Left ventricle myocardium inferior (tissue), 1 donor: ENCODE results near the gene CAMK2G. TPM values are rescaled to one million over a fixed set of nuclear protein-coding genes. Genes with fewer than 3 reads are reported as not detected.
"Not testable (repeated sequence)": the region's sequence is repeated elsewhere in the genome, so short reads cannot be mapped to it uniquely, and the experiment has no call there.

Experiments
- DNase-seq: peaks from one replicate; pipeline ENCODE4 v3.0.0-alpha.2; 2020
- H3K27ac ChIP-seq: fragments of 200-600 bp; replicated peaks from 2 replicates; pipeline ENCODE4 v1.8.0; 2021
- H3K27me3 ChIP-seq: fragments of 200-600 bp; 2 replicates; pipeline ENCODE4 v1.8.0; 2021; ENCODE audit warnings: low read depth
- H3K36me3 ChIP-seq: fragments of 200-600 bp; 2 replicates; pipeline ENCODE4 v1.8.0; 2021
- H3K4me1 ChIP-seq: fragments of 200-600 bp; 2 replicates; pipeline ENCODE4 v1.8.0; 2021
- H3K4me3 ChIP-seq: fragments of 200-600 bp; 2 replicates; pipeline ENCODE4 v1.8.0; 2021; ENCODE audit warnings: mild to moderate bottlenecking, moderate library complexity
- H3K9me3 ChIP-seq: fragments of 200-600 bp; replicated peaks from 2 replicates; pipeline ENCODE4 v1.8.0; 2021
- CTCF ChIP-seq: fragments of 200-600 bp; IDR thresholded peaks from 2 replicates; pipeline ENCODE4 v1.8.0; 2021; ENCODE audit warnings: antibody characterized with exemption, mild to moderate bottlenecking, borderline replicate concordance
- intact Hi-C: fragments of 100-400 bp; cut with micrococcal nuclease; formaldehyde crosslinking; loops from one replicate; pipeline ENCODE4 v1.11.0; 2022
- total RNA-seq: library from RNA; stranded (reverse); fragmentation: NEBNext Ultra II Directional; extraction: Animal tissue kit (Norgen Biotek cat#: 25700); gene quantifications from one replicate; pipeline ENCODE4 v1.2.1, GENCODE V29; 2021
- donor health status: DM: no; HTN: yes; CAD: no; lungs with severe emphysema.

Gene CAMK2G
- total RNA-seq, 1 donor from 2014 or later = 12.5 TPM

- intact Hi-C loops = no loop called here
- DNase-seq = no peak
- H3K27me3 ChIP-seq = no peaks in the 10 kb centered on the region
- no peaks in the 10 kb centered on the region for H3K4me1 ChIP-seq
- no peaks in the 10 kb centered on the region for H3K9me3 ChIP-seq
- no peak for TF ChIP-seq CTCF
- H3K4me3 ChIP-seq = no peak overlapping the region
- no peaks in the 10 kb centered on the region for H3K36me3 ChIP-seq
- peak overlapping the region; percentile 19 for H3K27ac ChIP-seq
Observed at GRCh38 chr10:73899423-73899822, 25.1 kb upstream of the CAMK2G start.

- TF ChIP-seq CTCF = no peak
- H3K27ac ChIP-seq = no peak overlapping the region
Observed at GRCh38 chr10:73898730-73899410, 24.5 kb upstream of the CAMK2G start.

GRCh38 chr10:73897693-73898092 lies 23.3 kb upstream of the CAMK2G start:
- H3K27me3 ChIP-seq = no peaks in the 10 kb centered on the region
- no peaks in the 10 kb centered on the region for H3K4me1 ChIP-seq
- intact Hi-C loops = no loop called here

More at GRCh38 chr10:73898730-73899410, 24.5 kb upstream of the CAMK2G start:
- Histone ChIP-seq H3K27me3 (no peaks in the 10 kb centered on the region), H3K9me3 (no peaks in the 10 kb centered on the region), H3K36me3 (no peaks in the 10 kb centered on the region), H3K4me3 (no peak overlapping the region), H3K4me1 (no peaks in the 10 kb centered on the region)
- DNase-seq = no peak
- intact Hi-C loops = no loop called here

GRCh38 chr10:73895381-73895780 lies 21.0 kb upstream of the CAMK2G start:
- H3K36me3 ChIP-seq, DNase-seq, intact Hi-C loops, H3K27ac ChIP-seq, H3K4me1 ChIP-seq, H3K4me3 ChIP-seq, H3K9me3 ChIP-seq, H3K27me3 ChIP-seq: not testable (repeated sequence)

More at GRCh38 chr10:73897693-73898092, 23.3 kb upstream of the CAMK2G start:
- Histone ChIP-seq H3K36me3 (no peaks in the 10 kb centered on the region), H3K4me3 (no peak overlapping the region), H3K27ac (no peak overlapping the region), H3K9me3 (no peaks in the 10 kb centered on the region)
- DNase-seq = no peak
- no peak for TF ChIP-seq CTCF

GRCh38 chr10:73894245-73894971 lies 20.1 kb upstream of the CAMK2G start:
- no peak for DNase-seq
- Histone ChIP-seq H3K27ac (no peak overlapping the region), H3K4me3 (no peak overlapping the region), H3K27me3 (no peaks in the 10 kb centered on the region), H3K9me3 (no peaks in the 10 kb centered on the region), H3K36me3 (no peaks in the 10 kb centered on the region), H3K4me1 (no peaks in the 10 kb centered on the region)
- intact Hi-C loops = no loop called here
- no peak for TF ChIP-seq CTCF

GRCh38 chr10:73893426-73893825 lies 19.1 kb upstream of the CAMK2G start:
- intact Hi-C loops = no loop called here
- H3K27me3 ChIP-seq = no peaks in the 10 kb centered on the region
- H3K4me1 ChIP-seq = peaks cover 8% of the 10 kb centered on the region
- H3K36me3 ChIP-seq = no peaks in the 10 kb centered on the region
- no peak overlapping the region for H3K4me3 ChIP-seq
- no peak for TF ChIP-seq CTCF
- H3K9me3 ChIP-seq = no peaks in the 10 kb centered on the region
- no peak overlapping the region for H3K27ac ChIP-seq
- no peak for DNase-seq
